H9 (cell line): ENCODE data around the gene ERN1. TPM values are rescaled to one million over a fixed set of nuclear protein-coding genes. Genes with fewer than 3 reads are reported as not detected.

ENCODE experiments used
- DNase-seq: peaks from one replicate; pipeline ENCODE4 v3.0.0-alpha.2; 2017
- H2AFZ ChIP-seq: one replicate; pipeline ENCODE4 v1.6.1; 2013; ENCODE audit warnings: mild to moderate bottlenecking, low read length, control low read depth, moderate library complexity
- H2AK5ac ChIP-seq: 2 replicates; pipeline ENCODE4 v1.6.1; 2013; ENCODE audit warnings: low read length, control low read depth, mixed read lengths; ENCODE audit not compliant: insufficient read length
- H2BK120ac ChIP-seq: one replicate; pipeline ENCODE4 v1.6.1; 2013; ENCODE audit warnings: low read depth, mild to moderate bottlenecking, low read length, control low read depth, inconsistent platforms; ENCODE audit not compliant: poor library complexity, severe bottlenecking
- H2BK12ac ChIP-seq: 2 replicates; pipeline ENCODE4 v1.6.1; 2013; ENCODE audit warnings: low read length, control low read depth, mixed read lengths, low read depth; ENCODE audit not compliant: insufficient read length
- H2BK15ac ChIP-seq: 2 replicates; pipeline ENCODE4 v1.6.1; 2013; ENCODE audit warnings: low read depth, low read length, control low read depth
- H2BK20ac ChIP-seq: one replicate; pipeline ENCODE4 v1.6.1; 2013; ENCODE audit warnings: low read depth, mild to moderate bottlenecking, low read length, control low read depth, inconsistent platforms; ENCODE audit not compliant: poor library complexity, severe bottlenecking
- H2BK5ac ChIP-seq: 2 replicates; pipeline ENCODE4 v1.6.1; 2013; ENCODE audit warnings: low read length, control low read depth, mixed read lengths; ENCODE audit not compliant: insufficient read length
- H3K14ac ChIP-seq: 2 replicates; pipeline ENCODE4 v1.6.1; 2013; ENCODE audit warnings: low read length, control low read depth; ENCODE audit not compliant: insufficient read depth
- H3K18ac ChIP-seq: 2 replicates; pipeline ENCODE4 v1.6.1; 2013; ENCODE audit warnings: low read depth, mild to moderate bottlenecking, mixed read lengths, low read length, control low read depth; ENCODE audit not compliant: insufficient read length
- H3K23ac ChIP-seq: 2 replicates; pipeline ENCODE4 v1.6.1; 2013; ENCODE audit warnings: low read length, control low read depth, mixed read lengths, low read depth; ENCODE audit not compliant: insufficient read length
- H3K23me2 ChIP-seq: 2 replicates; pipeline ENCODE4 v1.6.1; 2013; ENCODE audit warnings: low read depth, mild to moderate bottlenecking, mixed read lengths, low read length, control low read depth; ENCODE audit not compliant: insufficient read length, poor library complexity, severe bottlenecking
- H3K27ac ChIP-seq: 2 replicates; pipeline ENCODE4 v1.5.1; 2013; ENCODE audit warnings: low read length, control low read depth, mixed read lengths, low read depth; ENCODE audit not compliant: insufficient read length
- H3K27me3 ChIP-seq: 2 replicates; pipeline ENCODE4 v1.6.1; 2013; ENCODE audit warnings: low read length, control low read depth, inconsistent platforms; ENCODE audit not compliant: insufficient read depth
- H3K4ac ChIP-seq: 2 replicates; pipeline ENCODE4 v1.6.1; 2013; ENCODE audit warnings: low read depth, mild to moderate bottlenecking, control low read depth, inconsistent platforms, low read length, moderate library complexity
- H3K4me1 ChIP-seq: 2 replicates; pipeline ENCODE4 v1.6.1; 2013; ENCODE audit warnings: low read length, control low read depth, inconsistent platforms; ENCODE audit not compliant: insufficient read depth
- H3K4me2 ChIP-seq: 2 replicates; pipeline ENCODE4 v1.6.1; 2013; ENCODE audit warnings: low read length, control low read depth, mixed read lengths; ENCODE audit not compliant: insufficient read length, insufficient read depth
- H3K56ac ChIP-seq: 2 replicates; pipeline ENCODE4 v1.6.1; 2013; ENCODE audit warnings: low read depth, mild to moderate bottlenecking, mixed read lengths, low read length, control low read depth; ENCODE audit not compliant: insufficient read length
- H3K79me1 ChIP-seq: 2 replicates; pipeline ENCODE4 v1.6.1; 2013; ENCODE audit warnings: low read depth, mild to moderate bottlenecking, moderate library complexity, low read length, control low read depth, inconsistent platforms; ENCODE audit not compliant: insufficient read depth, poor library complexity, severe bottlenecking
- H3K79me2 ChIP-seq: 2 replicates; pipeline ENCODE4 v1.6.1; 2013; ENCODE audit warnings: low read length, control low read depth, inconsistent platforms; ENCODE audit not compliant: insufficient read depth
- H3K9ac ChIP-seq: 2 replicates; pipeline ENCODE4 v1.6.1; 2013; ENCODE audit warnings: low read length, control low read depth, mixed read lengths; ENCODE audit not compliant: insufficient read length; ENCODE audit errors: extremely low read depth
- H3K9me3 ChIP-seq: one replicate; pipeline ENCODE4 v1.6.1; 2013; ENCODE audit warnings: low read depth, low read length, inconsistent platforms; ENCODE audit not compliant: control insufficient read depth
- H3T11ph ChIP-seq: one replicate; pipeline ENCODE4 v1.6.1; 2013; ENCODE audit warnings: mild to moderate bottlenecking, low read length, control low read depth, inconsistent platforms
- H4K20me1 ChIP-seq: one replicate; pipeline ENCODE4 v1.6.1; 2013; ENCODE audit not compliant: control insufficient read depth, insufficient read length, insufficient read depth
- H4K5ac ChIP-seq: 2 replicates; pipeline ENCODE4 v1.6.1; 2013; ENCODE audit warnings: low read depth, mild to moderate bottlenecking, mixed read lengths, low read length, control low read depth; ENCODE audit not compliant: insufficient read length
- H4K8ac ChIP-seq: replicated peaks from 2 replicates; pipeline ENCODE4 v1.6.1; 2013; ENCODE audit warnings: low read length, control low read depth, mixed read lengths, low read depth; ENCODE audit not compliant: insufficient read length
- H4K91ac ChIP-seq: 2 replicates; pipeline ENCODE4 v1.6.1; 2013; ENCODE audit warnings: low read depth, mild to moderate bottlenecking, moderate library complexity, mixed read lengths, low read length, control low read depth; ENCODE audit not compliant: insufficient read length
- H3K27ac Mint-ChIP-seq, 3 experiments: 2 replicates in 2 of 3; 3 replicates in 1 of 3; pipeline ENCODE4 v1.8.0; 2020 to 2021; ENCODE audit warnings: mixed read lengths in 3 of 3, mild to moderate bottlenecking in 1 of 3, moderate library complexity in 1 of 3
- H3K27me3 Mint-ChIP-seq: 2 replicates; pipeline ENCODE4 v1.8.0; 2021; ENCODE audit warnings: low read depth, mild to moderate bottlenecking, moderate library complexity, mixed read lengths
- H3K36me3 Mint-ChIP-seq, 3 experiments: 2 replicates in 2 of 3; 3 replicates in 1 of 3; pipeline ENCODE4 v1.8.0; 2020 to 2021; ENCODE audit warnings: low read depth in 3 of 3, mixed read lengths in 3 of 3; ENCODE audit not compliant: insufficient read depth in 1 of 3
- H3K4me1 Mint-ChIP-seq, 2 experiments: 2 replicates each; pipeline ENCODE4 v1.8.0; 2020; ENCODE audit warnings: mixed read lengths in 2 of 2
- H3K4me3 Mint-ChIP-seq, 2 experiments: 2 replicates in 1 of 2; 3 replicates in 1 of 2; pipeline ENCODE4 v1.8.0; 2020 to 2021; ENCODE audit warnings: mild to moderate bottlenecking in 2 of 2, mixed read lengths in 2 of 2, moderate library complexity in 1 of 2
- H3K9me3 Mint-ChIP-seq, 2 experiments: 2 replicates in 1 of 2; 3 replicates in 1 of 2; pipeline ENCODE4 v1.8.0; 2020; ENCODE audit warnings: mild to moderate bottlenecking in 2 of 2, mixed read lengths in 2 of 2, moderate library complexity in 1 of 2
- CTCF ChIP-seq: fragments of 200-600 bp; sonication (generic); conservative IDR thresholded peaks from 3 replicates; pipeline ENCODE4 v1.8.0; 2021; ENCODE audit warnings: antibody characterized with exemption, mild to moderate bottlenecking
- WGBS: extraction: QIAGEN DNeasy Blood & Tissue Kit; methylation state at CpG from one replicate; pipeline ENCODE4 v1.1.7; 2013; ENCODE audit warnings: missing lambda C conversion rate, low lambda C conversion rate, mixed read lengths; ENCODE audit not compliant: insufficient read length; ENCODE audit errors: extremely low coverage; 5-methylcytosine and 5-hydroxymethylcytosine counted together
- total RNA-seq: library from RNA; stranded (reverse); gene quantifications from 2 replicates; pipeline ENCODE4 v1.2.1, GENCODE V29; 2021

Gene ERN1
- total RNA-seq, 1 experiment from 2014 or later = 5.0 TPM

DNA sequence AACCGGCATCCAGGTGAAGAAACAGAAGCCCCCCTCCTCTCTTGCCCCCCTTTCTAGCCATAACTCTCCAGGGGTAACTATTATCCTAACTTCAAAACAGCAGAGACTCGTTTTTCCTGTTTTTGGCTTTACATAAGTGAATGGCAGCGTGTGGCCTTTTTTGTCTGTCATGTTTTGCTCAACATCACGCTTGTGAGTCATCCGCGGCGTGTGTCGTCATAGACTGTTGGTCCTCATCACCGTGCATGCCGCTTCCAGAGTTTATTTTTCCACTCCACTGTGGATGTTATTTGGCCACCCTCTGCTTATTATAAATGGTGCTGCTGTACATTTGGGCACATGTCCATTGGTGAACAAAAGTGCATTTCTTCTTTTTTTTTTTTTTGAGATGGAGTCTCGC, 52.6 kb downstream of the ERN1 start:
- Histone ChIP-seq H3K27ac (no peak overlapping the region), H3K18ac (no peak overlapping the region), H3K14ac (no peak overlapping the region), H3K23me2 (no peaks in the 10 kb centered on the region), H3K4me1 (no peaks in the 10 kb centered on the region), H2BK120ac (no peak overlapping the region), H4K8ac (no peak overlapping the region), H3K56ac (no peak overlapping the region), H3K4ac (no peak overlapping the region), H2BK20ac (no peak overlapping the region), H2BK5ac (no peak overlapping the region), H3K23ac (no peak overlapping the region), H3K9ac (no peak overlapping the region), H2AK5ac (no peak overlapping the region), H3T11ph (no peak overlapping the region), H3K79me2 (no peaks in the 10 kb centered on the region), H4K20me1 (no peaks in the 10 kb centered on the region), H4K91ac (no peak overlapping the region), H4K5ac (no peak overlapping the region), H3K79me1 (no peaks in the 10 kb centered on the region), H2BK15ac (no peak overlapping the region), H3K27me3 (no peaks in the 10 kb centered on the region), H3K4me2 (no peak overlapping the region), H2BK12ac (no peak overlapping the region), H2AFZ (no peak overlapping the region), H3K9me3 (no peaks in the 10 kb centered on the region)
- H3K4me1 Mint-ChIP-seq = peaks cover 4 to 6% of the 10 kb centered on the region in 2 experiments; a peak in 3 of 4 replicates
- DNase-seq = no peak
- WGBS = no CpG with 5 or more reads among the region's 11 CpGs
- H3K27ac Mint-ChIP-seq = peak overlapping the region in 1 of 3 experiments; percentile 60; a peak in 1 of 7 replicates
- no peak for TF ChIP-seq CTCF
- no peaks in the 10 kb centered on the region for H3K9me3 Mint-ChIP-seq
- H3K27me3 Mint-ChIP-seq = no peaks in the 10 kb centered on the region
- peaks cover 0 to 2% (median 0%) of the 10 kb centered on the region in 3 experiments; a peak in 2 of 7 replicates for H3K36me3 Mint-ChIP-seq
- H3K4me3 Mint-ChIP-seq = no peak overlapping the region
